ENCODE data around the gene PRKCZ. TPM values are rescaled to one million over a fixed set of nuclear protein-coding genes. Genes with fewer than 3 reads are reported as not detected.

Gene PRKCZ
- polyA plus RNA-seq, 1 of the 3 experiments (the other 2 are of a cell fraction), result 24.2 TPM

GRCh38 chr1:2082064-2082463 lies 31.9 kb downstream of the PRKCZ start:
- Histone ChIP-seq H3K9me3 (0 out of 2 replicates have a peak, but pooled peaks cover 8% of the 10 kb centered on the region), H3F3A (replicated peaks; ENCODE audit: insufficient read depth) (no peaks in the 10 kb centered on the region), H3K79me2 (ENCODE audit: insufficient read depth) (no peaks in the 10 kb centered on the region), H3K4me2 (no peak overlapping the region), H2AFZ (ENCODE audit: low read depth) (no peak overlapping the region), H3K36me3 (replicated peaks in 1 of 2; ENCODE audit: control insufficient read depth in 1 of 2, insufficient read depth in 2 of 2, low read length in 1 of 2) (no peaks in the 10 kb centered on the region), H3K9me2 (no peaks in the 10 kb centered on the region), H3K27ac (ENCODE audit: low read depth in 2 of 2, low read length in 1 of 2) (no peak overlapping the region), H3K9ac (no peak overlapping the region), H3K4me3 (ENCODE audit: low read depth in 2 of 2, low read length in 1 of 2) (no peak overlapping the region), H3K4me1 (ENCODE audit: control insufficient read depth in 1 of 2, insufficient read depth in 2 of 2, low read depth in 1 of 2, low read length in 1 of 2) (no peaks in the 10 kb centered on the region; a peak in 1 of 4 replicates), H4K20me1 (ENCODE audit: insufficient read depth) (no peaks in the 10 kb centered on the region), H3K27me3 (ENCODE audit: insufficient read depth) (no peaks in the 10 kb centered on the region)
- CTCF ChIA-PET, result no interaction called here
- no peak for DNase-seq
- TF ChIP-seq ELF1 (IDR thresholded peaks at IDR 0.05) (no peak), RXRA (IDR thresholded peaks at IDR 0.05; ENCODE audit: borderline replicate concordance, low read depth) (no peak), PBX3 (IDR thresholded peaks at IDR 0.05) (no peak), EP300 (IDR thresholded peaks at IDR 0.05; ENCODE audit: borderline replicate concordance in 1 of 2, low read depth in 1 of 2, low read length in 1 of 2) (no peak), EZH2phosphoT487 (IDR thresholded peaks at IDR 0.05; ENCODE audit: borderline replicate concordance, low read depth) (no peak), REST (IDR thresholded peaks at IDR 0.05; ENCODE audit: low read depth, low read length) (no peak), NFIC (IDR thresholded peaks at IDR 0.05; ENCODE audit: borderline replicate concordance) (no peak), POLR2AphosphoS5 (IDR thresholded peaks at IDR 0.05; ENCODE audit: low read depth, low read length) (no peak), IRF3 (IDR thresholded peaks at IDR 0.05; ENCODE audit: low read depth, low read length) (no peak), FOSL2 (IDR thresholded peaks at IDR 0.05; ENCODE audit: borderline replicate concordance, low read depth) (no peak), JUND (IDR thresholded peaks at IDR 0.05) (no peak), RFX5 (IDR thresholded peaks at IDR 0.05; ENCODE audit: low read length) (no peak), GATA2 (CRISPR knock-in tag; IDR thresholded peaks at IDR 0.05) (no peak), SMC3 (IDR thresholded peaks at IDR 0.05; ENCODE audit: low read depth, low read length) (no peak), FOXM1 (IDR thresholded peaks at IDR 0.05; ENCODE audit: low read depth) (no peak), TAF1 (IDR thresholded peaks at IDR 0.05; ENCODE audit: borderline replicate concordance, low read depth, low read length) (no peak), ZBTB33 (IDR thresholded peaks at IDR 0.05; ENCODE audit: borderline replicate concordance, low read depth) (no peak), YY1 (IDR thresholded peaks at IDR 0.05; ENCODE audit: low read depth) (no peak), USF2 (IDR thresholded peaks at IDR 0.05; ENCODE audit: borderline replicate concordance, low read depth, low read length) (no peak), GABPA (IDR thresholded peaks at IDR 0.05; ENCODE audit: low read depth) (no peak)
- WGBS (ENCODE audit: low lambda C conversion rate), result 90% methylated on average over 17 of the region's 22 CpGs
- POLR2A ChIA-PET, result no interaction called here

All from SK-N-SH (cell line).